ENCODE data around the gene OSBPL10. TPM values are rescaled to one million over a fixed set of nuclear protein-coding genes. Genes with fewer than 3 reads are reported as not detected.

OSBPL10 gene
- total RNA-seq, 1 donor from 2014 or later = 20.1 TPM

DNA sequence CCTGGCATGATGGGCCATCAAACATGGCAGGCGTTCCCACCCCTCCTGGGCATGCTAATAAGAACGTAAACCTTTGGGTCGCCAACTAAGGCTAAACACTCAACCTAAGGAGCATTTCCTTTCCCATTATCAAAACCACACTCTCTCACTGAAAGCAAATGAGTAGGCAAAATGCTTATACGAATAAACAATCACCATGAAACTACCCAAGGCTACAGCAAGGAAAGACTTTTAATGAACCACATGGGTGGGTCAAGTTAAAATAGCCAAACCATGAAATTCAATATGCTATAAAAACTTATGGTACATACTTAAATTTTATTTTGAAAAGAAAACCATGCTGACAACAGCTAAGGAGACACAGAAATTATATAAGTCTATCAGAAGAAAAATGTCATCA is 180.6 kb downstream of the OSBPL10 start:
- Histone ChIP-seq H3K36me3 (ENCODE audit: control insufficient read depth, insufficient read depth, low read length) (no peaks in the 10 kb centered on the region), H3K27me3 (ENCODE audit: control insufficient read depth, insufficient read depth, low read length) (no peaks in the 10 kb centered on the region), H3K4me3 (ENCODE audit: low read depth, low read length) (no peak overlapping the region)
- no peak for DNase-seq (ENCODE audit: low read depth)
- TF ChIP-seq, protein P1, sequence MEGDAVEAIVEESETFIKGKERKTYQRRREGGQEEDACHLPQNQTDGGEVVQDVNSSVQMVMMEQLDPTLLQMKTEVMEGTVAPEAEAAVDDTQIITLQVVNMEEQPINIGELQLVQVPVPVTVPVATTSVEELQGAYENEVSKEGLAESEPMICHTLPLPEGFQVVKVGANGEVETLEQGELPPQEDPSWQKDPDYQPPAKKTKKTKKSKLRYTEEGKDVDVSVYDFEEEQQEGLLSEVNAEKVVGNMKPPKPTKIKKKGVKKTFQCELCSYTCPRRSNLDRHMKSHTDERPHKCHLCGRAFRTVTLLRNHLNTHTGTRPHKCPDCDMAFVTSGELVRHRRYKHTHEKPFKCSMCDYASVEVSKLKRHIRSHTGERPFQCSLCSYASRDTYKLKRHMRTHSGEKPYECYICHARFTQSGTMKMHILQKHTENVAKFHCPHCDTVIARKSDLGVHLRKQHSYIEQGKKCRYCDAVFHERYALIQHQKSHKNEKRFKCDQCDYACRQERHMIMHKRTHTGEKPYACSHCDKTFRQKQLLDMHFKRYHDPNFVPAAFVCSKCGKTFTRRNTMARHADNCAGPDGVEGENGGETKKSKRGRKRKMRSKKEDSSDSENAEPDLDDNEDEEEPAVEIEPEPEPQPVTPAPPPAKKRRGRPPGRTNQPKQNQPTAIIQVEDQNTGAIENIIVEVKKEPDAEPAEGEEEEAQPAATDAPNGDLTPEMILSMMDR (IDR thresholded peaks at IDR 0.05; ENCODE audit: insufficient read depth, low read length, poor library complexity, severe bottlenecking) = no peak

DNA sequence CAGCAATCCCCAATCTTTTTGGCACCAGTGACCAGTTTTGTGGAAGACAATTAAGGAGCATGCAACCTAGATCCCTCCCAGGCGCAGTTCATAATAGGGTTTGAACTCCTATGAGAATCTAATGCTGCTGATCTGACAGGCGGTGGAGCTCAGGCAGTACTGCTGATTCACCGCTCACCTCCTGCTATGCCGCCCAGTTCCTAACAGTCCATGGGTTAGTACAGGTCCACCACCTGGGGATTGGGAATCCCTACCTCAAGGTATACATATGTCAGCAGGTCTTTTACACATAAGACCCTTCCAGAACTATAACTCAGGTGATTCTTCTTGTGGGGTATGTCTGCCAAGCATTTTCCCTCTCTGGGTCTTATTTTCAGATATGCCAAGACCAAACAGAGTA is 182.2 kb downstream of the OSBPL10 start:
- no peak overlapping the region for H3K4me3 ChIP-seq (ENCODE audit: low read depth, low read length)
- TF ChIP-seq, protein P1 (IDR thresholded peaks at IDR 0.05; ENCODE audit: insufficient read depth, low read length, poor library complexity, severe bottlenecking) = no peak
- H3K27me3 ChIP-seq (ENCODE audit: control insufficient read depth, insufficient read depth, low read length) = no peaks in the 10 kb centered on the region
- no peaks in the 10 kb centered on the region for H3K36me3 ChIP-seq (ENCODE audit: control insufficient read depth, insufficient read depth, low read length)
- no peak for DNase-seq (ENCODE audit: low read depth)

DNA sequence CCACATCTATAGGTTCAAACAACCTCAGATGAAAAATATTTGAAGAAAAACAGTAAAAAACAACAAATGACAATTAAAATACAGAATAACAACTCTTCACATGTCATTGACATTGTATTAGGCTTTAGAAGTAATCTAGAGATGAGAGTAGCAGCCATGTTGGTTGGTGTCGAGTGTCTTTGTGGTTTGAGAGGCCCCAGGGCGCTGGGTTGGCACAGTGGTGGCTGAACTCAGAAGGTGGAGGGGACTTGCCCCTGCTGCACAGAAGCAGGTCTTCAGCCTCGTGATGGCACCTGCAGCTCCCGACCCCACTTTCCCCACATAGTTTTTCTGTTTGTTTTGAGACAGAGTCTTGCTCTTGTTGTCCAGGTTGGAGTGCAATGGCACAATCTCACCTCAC is 187.2 kb downstream of the OSBPL10 start:
- no peaks in the 10 kb centered on the region for H3K27me3 ChIP-seq (ENCODE audit: control insufficient read depth, insufficient read depth, low read length)

DNA sequence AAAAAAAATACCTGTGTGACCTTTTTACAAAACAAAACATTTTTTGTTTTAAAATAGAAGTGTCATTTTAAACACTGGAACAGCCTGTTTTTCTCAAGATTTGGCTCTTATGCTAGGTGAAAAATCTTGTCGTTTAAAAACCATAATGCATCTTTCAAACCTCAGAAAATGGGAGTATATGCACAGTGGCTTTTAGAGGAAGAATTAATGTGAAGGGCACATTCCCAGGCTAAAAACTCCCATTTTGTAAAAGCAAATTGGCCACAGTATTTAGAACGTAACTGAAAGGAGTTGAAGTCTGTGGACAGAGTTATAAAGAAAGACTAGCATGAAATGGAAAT is 190.0 kb downstream of the OSBPL10 start:
- H3K27me3 ChIP-seq (ENCODE audit: control insufficient read depth, insufficient read depth, low read length) = no peaks in the 10 kb centered on the region
- DNase-seq (ENCODE audit: low read depth) = no peak
- no peaks in the 10 kb centered on the region for H3K36me3 ChIP-seq (ENCODE audit: control insufficient read depth, insufficient read depth, low read length)
- TF ChIP-seq, protein P1 (IDR thresholded peaks at IDR 0.05; ENCODE audit: insufficient read depth, low read length, poor library complexity, severe bottlenecking) = no peak
- no peak overlapping the region for H3K4me3 ChIP-seq (ENCODE audit: low read depth, low read length)

More for the DNA sequence above, 187.2 kb downstream of the OSBPL10 start:
- Histone ChIP-seq H3K4me3 (ENCODE audit: low read depth, low read length) (no peak overlapping the region), H3K36me3 (ENCODE audit: control insufficient read depth, insufficient read depth, low read length) (no peaks in the 10 kb centered on the region)
- DNase-seq (ENCODE audit: low read depth) = no peak
- TF ChIP-seq, protein P1 (IDR thresholded peaks at IDR 0.05; ENCODE audit: insufficient read depth, low read length, poor library complexity, severe bottlenecking) = no peak

DNA sequence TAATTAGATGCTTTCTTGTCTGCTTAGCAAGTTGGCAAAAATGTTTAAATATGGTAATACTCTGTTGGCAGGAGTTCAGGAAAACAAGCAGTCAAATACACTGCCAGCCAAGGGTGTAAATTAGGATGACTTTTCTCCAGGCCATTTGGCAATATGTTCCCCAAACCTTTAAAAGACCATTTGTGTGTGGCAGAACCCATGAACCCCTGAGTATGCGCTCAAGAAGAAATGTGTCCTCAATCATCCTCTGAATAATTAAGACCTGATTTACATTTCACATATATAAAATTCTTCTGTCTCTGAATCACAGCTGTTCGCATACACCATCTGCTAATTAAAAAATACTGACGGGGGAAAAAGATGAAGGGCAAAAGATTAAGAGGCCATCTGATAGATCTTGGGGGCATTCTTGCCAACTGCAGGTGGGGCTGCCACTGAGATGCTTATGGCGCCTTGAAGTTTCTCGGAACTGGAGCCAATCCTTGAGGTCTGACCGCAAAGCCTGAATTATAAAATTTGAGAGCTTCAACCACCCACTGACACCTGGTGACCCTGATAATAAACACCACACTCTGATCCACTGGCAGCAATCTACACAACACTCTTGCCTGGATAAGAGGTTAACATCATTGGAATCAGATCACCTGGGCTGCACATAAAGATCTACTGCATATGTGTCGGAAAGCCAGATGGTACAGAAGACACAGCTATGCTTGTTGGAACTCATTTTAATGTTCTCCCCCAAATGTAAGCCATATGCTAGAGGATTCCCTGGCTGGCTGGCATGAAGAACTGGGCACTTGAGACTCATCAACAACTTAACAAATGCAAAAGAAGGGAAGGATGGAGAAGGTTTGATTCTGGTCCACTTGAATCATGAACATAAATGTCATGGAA is 190.6 kb downstream of the OSBPL10 start:
- no peak overlapping the region for H3K4me3 ChIP-seq (ENCODE audit: low read depth, low read length)
- TF ChIP-seq, protein P1 (IDR thresholded peaks at IDR 0.05; ENCODE audit: insufficient read depth, low read length, poor library complexity, severe bottlenecking) = no peak
- no peaks in the 10 kb centered on the region for H3K27me3 ChIP-seq (ENCODE audit: control insufficient read depth, insufficient read depth, low read length)
- no peaks in the 10 kb centered on the region for H3K36me3 ChIP-seq (ENCODE audit: control insufficient read depth, insufficient read depth, low read length)
- DNase-seq (ENCODE audit: low read depth) = no peak

DNA sequence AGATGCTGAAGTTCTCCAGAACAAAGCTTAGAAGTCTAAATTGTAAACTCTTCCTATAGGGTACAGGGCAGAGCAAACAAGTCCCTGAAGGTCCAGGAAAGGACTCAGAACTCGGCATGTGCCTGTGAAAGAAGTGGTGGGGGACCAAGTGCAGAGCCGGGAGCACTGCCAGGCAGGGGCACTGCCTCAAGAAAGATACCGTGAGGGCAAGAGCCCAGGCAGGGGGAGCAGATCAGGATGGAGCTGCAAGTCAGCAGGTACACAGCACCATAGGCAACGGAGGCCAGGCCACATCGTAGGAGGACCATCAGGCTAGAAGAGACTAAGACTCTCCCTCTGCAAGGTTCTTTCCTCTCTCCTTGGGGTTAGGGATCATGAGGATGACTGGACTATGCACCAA is 191.6 kb downstream of the OSBPL10 start:
- TF ChIP-seq, protein P1 (IDR thresholded peaks at IDR 0.05; ENCODE audit: insufficient read depth, low read length, poor library complexity, severe bottlenecking) = no peak
- Histone ChIP-seq H3K36me3 (ENCODE audit: control insufficient read depth, insufficient read depth, low read length) (no peaks in the 10 kb centered on the region), H3K27me3 (ENCODE audit: control insufficient read depth, insufficient read depth, low read length) (no peaks in the 10 kb centered on the region), H3K4me3 (ENCODE audit: low read depth, low read length) (no peak overlapping the region)
- no peak for DNase-seq (ENCODE audit: low read depth)

Measured in kidney epithelial cell (primary cell).